Endothelial cell of umbilical vein (primary cell): ENCODE measurements around the gene MAP2K1. TPM values are rescaled to one million over a fixed set of nuclear protein-coding genes. Genes with fewer than 3 reads are reported as not detected.

ENCODE experiments used
- BruUV-seq: library from RNA; stranded (reverse); fragments of 400-500 nt; replicated peaks from 2 replicates; lab custom pipeline; 2021; lab: Mats Ljungman, UMichigan
- CTCF ChIA-PET: fragments of 300-600, 350-600 bp; sonication (Branson Sonifier 250); formaldehyde crosslinking; loops from one replicate; lab custom pipeline; 2021; ENCODE audit warnings: antibody characterized with exemption, inconsistent platforms; lab: Charles Lee
- POLR2A ChIA-PET: fragments of 300-600, 350-600 bp; sonication (Branson Sonifier 250); formaldehyde crosslinking; loops from one replicate; lab custom pipeline; 2021; ENCODE audit warnings: antibody characterized with exemption, inconsistent platforms; lab: Charles Lee
- DNase-seq: peaks from one replicate; pipeline ENCODE4 v3.0.0-alpha.2; 2011; ENCODE audit warnings: low read depth, low spot score
- FAIRE-seq: peaks from 2 replicates; lab custom pipeline; 2011; peaks lifted over from hg19 to GRCh38; lab: Jason Lieb, UNC
- H2AFZ ChIP-seq: 2 replicates; pipeline ENCODE4 v1.6.0; 2012; ENCODE audit warnings: low read depth, low read length, control low read depth, inconsistent platforms
- H3K27ac ChIP-seq: 2 replicates; pipeline ENCODE4 v1.5.1; 2011; ENCODE audit warnings: low read depth, mild to moderate bottlenecking, control low read depth, low read length, moderate library complexity; ENCODE audit not compliant: insufficient read depth
- H3K27me3 ChIP-seq, 2 experiments: 2 replicates each; pipeline versions ENCODE4 v1.6.0 to v1.6.1; 2011; ENCODE audit warnings: low read length in 2 of 2, mixed read lengths in 1 of 2; ENCODE audit not compliant: control insufficient read depth in 2 of 2, insufficient read depth in 2 of 2
- H3K36me3 ChIP-seq, 2 experiments: 2 replicates in 1 of 2; 3 replicates in 1 of 2; pipeline ENCODE4 v1.5.1; 2011; ENCODE audit warnings: low read length in 2 of 2, mild to moderate bottlenecking in 1 of 2, moderate library complexity in 1 of 2; ENCODE audit not compliant: control insufficient read depth in 2 of 2, insufficient read depth in 2 of 2; ENCODE audit errors: extremely low read depth in 1 of 2
- H3K4me1 ChIP-seq: 3 replicates; pipeline ENCODE4 v1.5.1; 2011; ENCODE audit warnings: mild to moderate bottlenecking, low read length; ENCODE audit not compliant: control insufficient read depth, insufficient read depth; ENCODE audit errors: extremely low read depth
- H3K4me2 ChIP-seq: 2 replicates; pipeline ENCODE4 v1.6.1; 2011; ENCODE audit warnings: low read length, control low read depth, mixed read lengths; ENCODE audit not compliant: insufficient read depth
- H3K4me3 ChIP-seq, 3 experiments: fragments of 200-600 bp in 1 of 3; sonication (generic), shearing (Covaris generic) in 1 of 3; replicated peaks in 1 of 3; 2 replicates each; pipeline ENCODE4 v1.5.1; 2011 to 2016; ENCODE audit warnings: control low read depth in 3 of 3, low read length in 3 of 3, mild to moderate bottlenecking in 2 of 3, inconsistent platforms in 1 of 3, low read depth in 1 of 3, moderate library complexity in 1 of 3; ENCODE audit not compliant: insufficient read depth in 1 of 3
- H3K79me2 ChIP-seq: 2 replicates; pipeline ENCODE4 v1.6.0; 2012; ENCODE audit warnings: low read length, inconsistent platforms; ENCODE audit not compliant: control insufficient read depth, insufficient read depth
- H3K9ac ChIP-seq: replicated peaks from 2 replicates; pipeline ENCODE3; 2011; ENCODE audit warnings: low read length, control low read depth; ENCODE audit not compliant: insufficient read depth; ENCODE audit errors: extremely low read depth
- H3K9me1 ChIP-seq: replicated peaks from 3 replicates; pipeline ENCODE4 v1.6.0; 2011; ENCODE audit warnings: mild to moderate bottlenecking, low read length; ENCODE audit not compliant: control insufficient read depth, insufficient read depth; ENCODE audit errors: extremely low read depth
- H3K9me3 ChIP-seq: replicated peaks from 2 replicates; pipeline ENCODE4 v1.5.1; 2012; ENCODE audit warnings: low read length, inconsistent platforms; ENCODE audit not compliant: control insufficient read depth, insufficient read depth
- H4K20me1 ChIP-seq: replicated peaks from 2 replicates; pipeline ENCODE3; 2011; ENCODE audit warnings: mild to moderate bottlenecking, low read length; ENCODE audit not compliant: control insufficient read depth, insufficient read depth; ENCODE audit errors: extremely low read depth
- CTCF ChIP-seq, 2 donors: IDR thresholded peaks; 1 replicate in 1 of 2; 2 replicates in 1 of 2; pipeline ENCODE4 v1.5.1; 2011; ENCODE audit warnings: low read length in 2 of 2, mild to moderate bottlenecking in 2 of 2, moderate library complexity in 2 of 2, control low read depth in 1 of 2, inconsistent platforms in 1 of 2, low read depth in 1 of 2; ENCODE audit not compliant: insufficient read depth in 1 of 2; ENCODE audit errors: extremely low read depth in 1 of 2
- EZH2 ChIP-seq: IDR thresholded peaks from 2 replicates; pipeline ENCODE4 v1.6.1; 2012; ENCODE audit warnings: borderline replicate concordance, low read depth, mild to moderate bottlenecking, moderate library complexity, low read length, inconsistent platforms; ENCODE audit not compliant: severe bottlenecking
- FOS ChIP-seq: IDR thresholded peaks from 2 replicates; pipeline ENCODE4 v1.6.1; 2011; ENCODE audit warnings: mild to moderate bottlenecking, low read length, moderate library complexity, borderline replicate concordance; ENCODE audit not compliant: insufficient read depth
- GATA2 ChIP-seq: IDR thresholded peaks from 2 replicates; pipeline ENCODE4 v1.7.0; 2011; ENCODE audit warnings: low read depth, mild to moderate bottlenecking, moderate library complexity, mixed read lengths, low read length; ENCODE audit not compliant: insufficient read length, insufficient read depth
- JUN ChIP-seq: IDR thresholded peaks from 2 replicates; pipeline ENCODE4 v1.6.1; 2011; ENCODE audit warnings: borderline replicate concordance, low read depth; ENCODE audit not compliant: insufficient read length, insufficient read depth
- MAX ChIP-seq: IDR thresholded peaks from 2 replicates; pipeline ENCODE4 v1.6.1; 2011; ENCODE audit not compliant: insufficient read depth, insufficient read length
- MYC ChIP-seq: IDR thresholded peaks from one replicate; pipeline ENCODE4 v1.6.1; 2011; ENCODE audit warnings: mild to moderate bottlenecking, low read depth, low read length
- POLR2A ChIP-seq: IDR thresholded peaks from 2 replicates; pipeline ENCODE4 v1.6.1; 2012; ENCODE audit warnings: low read depth, mild to moderate bottlenecking, control low read depth, low read length
- POLR2AphosphoS5 ChIP-seq: IDR thresholded peaks from 2 replicates; pipeline ENCODE4 v1.6.1; 2012; ENCODE audit warnings: low read depth, mild to moderate bottlenecking, control low read depth, low read length, moderate library complexity; ENCODE audit not compliant: insufficient read depth
- dilution Hi-C: fragments of 300-500 bp; cut with MboI; formaldehyde crosslinking; loops from one replicate; pipeline ENCODE4 v1.15.0; 2019; ENCODE audit warnings: low sequenced_read_pairs; ENCODE audit not compliant: extremely low pct_ligation_motif_present
- intact Hi-C: fragments of 100-400 bp; cut with micrococcal nuclease; formaldehyde crosslinking; loops from one replicate; pipeline ENCODE4 v1.10.0; 2022
- polyA plus RNA-seq, 4 experiments: library from polyadenylated mRNA; depleted of rRNA in 3 of 4; stranded (reverse) in 3 of 4; unstranded in 1 of 4; fragments of >200 nt; gene quantifications; 2 replicates each; pipeline versions ENCODE4 v1.2.1 to v1.2.3, GENCODE V29; 2011 to 2012; ENCODE audit warnings: missing spikeins in 1 of 4
- total RNA-seq: library from RNA; stranded (reverse); gene quantifications from 2 replicates; pipeline ENCODE4 v1.2.3, GENCODE V29; 2021

MAP2K1 gene
- total and polyA plus RNA-seq, 2 donors (not counting 3 experiments of a cell fraction or from before 2014, with no cell fraction given) = 30.9 to 45.1 TPM

GRCh38 chr15:66405007-66405406 is 18.3 kb downstream of the MAP2K1 start:
- Histone ChIP-seq H3K27me3 (no peaks in the 10 kb centered on the region), H3K9me3 (no peaks in the 10 kb centered on the region), H3K36me3 (no peaks in the 10 kb centered on the region), H3K4me3 (no peak overlapping the region), H3K4me1 (peaks cover 35% of the 10 kb centered on the region), H3K9me1 (no peaks in the 10 kb centered on the region), H3K4me2 (peak overlapping the region; percentile 69), H2AFZ (no peak overlapping the region), H3K27ac (peak overlapping the region; percentile 38), H4K20me1 (peaks cover 2% of the 10 kb centered on the region), H3K79me2 (peaks cover 92% of the 10 kb centered on the region), H3K9ac (peak overlapping the region; percentile 31)
- ChIA-PET POLR2A (interaction anchor here (0.9 kb wide), 1 partner anchor 17 kb away, joined by 3 read pairs; no protein-coding TSS in a partner anchor), CTCF (interaction anchor here (0.9 to 4.2 kb wide), 9 partner anchors 10 to 93 kb away, joined by 3 to 51 read pairs (median 4); partner anchors contain the start of genes MAP2K1 and SNAPC5)
- DNase-seq = no peak
- intact Hi-C loops (loop anchor here (1.0 kb wide), 1 partner anchor 19 kb away; the partner anchor contains the start of gene MAP2K1), dilution Hi-C loops (loop anchor here (25.0 kb wide), 1 partner anchor 93 kb away; no protein-coding TSS in a partner anchor)
- no peak for TF ChIP-seq FOS
- no peak for TF ChIP-seq POLR2A
- no peak for TF ChIP-seq CTCF (IDR thresholded peaks at IDR 0.05; ENCODE audit: extremely low read depth in 1 of 2, insufficient read depth in 1 of 2, low read depth in 1 of 2, low read length in 2 of 2)
- no peak for TF ChIP-seq JUN
- TF ChIP-seq MAX = no peak
- TF ChIP-seq POLR2AphosphoS5 = no peak
- no peak for TF ChIP-seq GATA2
- no peak for TF ChIP-seq EZH2
- TF ChIP-seq MYC = no peak
- FAIRE-seq = no peak
- no TSS peak for BruUV-seq
